ENCODE measurements around the gene ATP1A1.

ATP1A1 gene

GRCh38 chr1:116390195-116390594 lies 17.2 kb downstream of the ATP1A1 start:
- peaks cover 76% of the 10 kb centered on the region for H3K36me3 ChIP-seq (ENCODE audit: insufficient read depth, low read length)
- no peak overlapping the region for H3K4me3 ChIP-seq (ENCODE audit: low read depth, low read length)
- no peaks in the 10 kb centered on the region for H3K79me2 ChIP-seq (ENCODE audit: control insufficient read depth, insufficient read depth, low read length, unreplicated experiment)
- H3K27me3 ChIP-seq (ENCODE audit: insufficient read depth, low read length) = no peaks in the 10 kb centered on the region
- H3K4me1 ChIP-seq (ENCODE audit: control insufficient read depth, insufficient read depth, low read length, unreplicated experiment) = no peaks in the 10 kb centered on the region
- no peak overlapping the region for H2AFZ ChIP-seq (ENCODE audit: low read length, unreplicated experiment)
- no peak overlapping the region for H3K27ac ChIP-seq (ENCODE audit: low read depth, low read length)

GRCh38 chr1:116391185-116391584 lies 18.1 kb downstream of the ATP1A1 start:
- Histone ChIP-seq H2AFZ (ENCODE audit: low read length, unreplicated experiment) (no peak overlapping the region), H3K27me3 (ENCODE audit: insufficient read depth, low read length) (no peaks in the 10 kb centered on the region), H3K36me3 (ENCODE audit: insufficient read depth, low read length) (peaks cover 75% of the 10 kb centered on the region), H3K4me3 (ENCODE audit: low read depth, low read length) (no peak overlapping the region), H3K27ac (ENCODE audit: low read depth, low read length) (no peak overlapping the region), H3K4me1 (ENCODE audit: control insufficient read depth, insufficient read depth, low read length, unreplicated experiment) (no peaks in the 10 kb centered on the region), H3K79me2 (ENCODE audit: control insufficient read depth, insufficient read depth, low read length, unreplicated experiment) (no peaks in the 10 kb centered on the region)

- Histone ChIP-seq H3K27me3 (ENCODE audit: insufficient read depth, low read length) (no peaks in the 10 kb centered on the region), H3K36me3 (ENCODE audit: insufficient read depth, low read length) (peaks cover 73% of the 10 kb centered on the region), H3K27ac (ENCODE audit: low read depth, low read length) (no peak overlapping the region), H3K4me3 (ENCODE audit: low read depth, low read length) (no peak overlapping the region), H3K4me1 (ENCODE audit: control insufficient read depth, insufficient read depth, low read length, unreplicated experiment) (no peaks in the 10 kb centered on the region), H2AFZ (ENCODE audit: low read length, unreplicated experiment) (no peak overlapping the region), H3K79me2 (ENCODE audit: control insufficient read depth, insufficient read depth, low read length, unreplicated experiment) (no peaks in the 10 kb centered on the region)
These were observed 19.8 kb downstream of the ATP1A1 start for GRCh38 chr1:116392717-116393404.

DNA sequence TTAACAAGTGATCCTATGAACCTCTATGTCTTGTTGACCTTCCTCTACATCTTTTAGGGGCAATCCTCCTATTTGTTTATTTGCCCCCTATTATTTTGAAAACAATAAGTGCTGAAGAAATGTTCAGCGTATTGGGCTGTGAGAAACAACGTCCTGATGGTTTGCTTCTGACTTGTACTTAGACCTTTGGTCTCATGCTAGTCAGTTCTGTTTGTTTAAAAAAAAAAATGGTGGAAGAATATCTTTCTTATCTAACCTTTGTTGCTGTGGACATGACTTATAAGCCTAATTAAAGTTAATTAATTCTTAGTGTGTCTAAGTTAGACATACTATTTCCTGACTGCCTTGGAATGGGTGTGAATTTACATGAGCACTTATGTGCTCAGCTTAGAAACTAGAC lies 20.7 kb downstream of the ATP1A1 start:
- H3K27me3 ChIP-seq (ENCODE audit: insufficient read depth, low read length) = no peaks in the 10 kb centered on the region
- H3K27ac ChIP-seq (ENCODE audit: low read depth, low read length) = no peak overlapping the region
- no peak overlapping the region for H3K4me3 ChIP-seq (ENCODE audit: low read depth, low read length)
- no peaks in the 10 kb centered on the region for H3K4me1 ChIP-seq (ENCODE audit: control insufficient read depth, insufficient read depth, low read length, unreplicated experiment)
- H3K36me3 ChIP-seq (ENCODE audit: insufficient read depth, low read length) = peaks cover 69% of the 10 kb centered on the region
- no peaks in the 10 kb centered on the region for H3K79me2 ChIP-seq (ENCODE audit: control insufficient read depth, insufficient read depth, low read length, unreplicated experiment)
- no peak overlapping the region for H2AFZ ChIP-seq (ENCODE audit: low read length, unreplicated experiment)

- no peaks in the 10 kb centered on the region for H3K79me2 ChIP-seq (ENCODE audit: control insufficient read depth, insufficient read depth, low read length, unreplicated experiment)
- no peak overlapping the region for H3K27ac ChIP-seq (ENCODE audit: low read depth, low read length)
- no peak overlapping the region for H3K4me3 ChIP-seq (ENCODE audit: low read depth, low read length)
- H2AFZ ChIP-seq (ENCODE audit: low read length, unreplicated experiment) = no peak overlapping the region
- peaks cover 69% of the 10 kb centered on the region for H3K36me3 ChIP-seq (ENCODE audit: insufficient read depth, low read length)
- H3K27me3 ChIP-seq (ENCODE audit: insufficient read depth, low read length) = no peaks in the 10 kb centered on the region
- H3K4me1 ChIP-seq (ENCODE audit: control insufficient read depth, insufficient read depth, low read length, unreplicated experiment) = no peaks in the 10 kb centered on the region
These were observed 21.2 kb downstream of the ATP1A1 start for GRCh38 chr1:116394270-116394669.

- Histone ChIP-seq H3K36me3 (ENCODE audit: insufficient read depth, low read length) (peaks cover 71% of the 10 kb centered on the region), H3K27me3 (ENCODE audit: insufficient read depth, low read length) (no peaks in the 10 kb centered on the region), H3K79me2 (ENCODE audit: control insufficient read depth, insufficient read depth, low read length, unreplicated experiment) (no peaks in the 10 kb centered on the region), H3K27ac (ENCODE audit: low read depth, low read length) (no peak overlapping the region), H3K4me3 (ENCODE audit: low read depth, low read length) (no peak overlapping the region), H3K4me1 (ENCODE audit: control insufficient read depth, insufficient read depth, low read length, unreplicated experiment) (no peaks in the 10 kb centered on the region), H2AFZ (ENCODE audit: low read length, unreplicated experiment) (no peak overlapping the region)
These were observed 23.7 kb downstream of the ATP1A1 start for GRCh38 chr1:116396769-116397168.

GRCh38 chr1:116397728-116398127 lies 24.7 kb downstream of the ATP1A1 start:
- no peaks in the 10 kb centered on the region for H3K79me2 ChIP-seq (ENCODE audit: control insufficient read depth, insufficient read depth, low read length, unreplicated experiment)
- H3K36me3 ChIP-seq (ENCODE audit: insufficient read depth, low read length) = peaks cover 73% of the 10 kb centered on the region
- H3K27ac ChIP-seq (ENCODE audit: low read depth, low read length) = no peak overlapping the region
- H3K27me3 ChIP-seq (ENCODE audit: insufficient read depth, low read length) = no peaks in the 10 kb centered on the region
- no peaks in the 10 kb centered on the region for H3K4me1 ChIP-seq (ENCODE audit: control insufficient read depth, insufficient read depth, low read length, unreplicated experiment)
- H3K4me3 ChIP-seq (ENCODE audit: low read depth, low read length) = no peak overlapping the region
- H2AFZ ChIP-seq (ENCODE audit: low read length, unreplicated experiment) = no peak overlapping the region

DNA sequence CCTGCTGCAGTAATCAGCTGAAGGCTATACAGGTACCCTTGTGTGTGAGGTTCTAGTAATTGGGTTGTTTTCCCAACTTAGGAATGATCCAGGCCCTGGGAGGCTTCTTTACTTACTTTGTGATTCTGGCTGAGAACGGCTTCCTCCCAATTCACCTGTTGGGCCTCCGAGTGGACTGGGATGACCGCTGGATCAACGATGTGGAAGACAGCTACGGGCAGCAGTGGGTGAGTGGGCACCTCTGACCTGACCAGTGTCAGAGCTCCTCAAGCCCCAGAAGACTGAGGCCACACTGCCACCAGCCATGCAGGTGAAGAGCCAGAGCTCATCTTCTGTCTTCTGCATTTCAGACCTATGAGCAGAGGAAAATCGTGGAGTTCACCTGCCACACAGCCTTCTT lies 27.7 kb downstream of the ATP1A1 start:
- Histone ChIP-seq H3K4me1 (ENCODE audit: control insufficient read depth, insufficient read depth, low read length, unreplicated experiment) (no peaks in the 10 kb centered on the region), H3K79me2 (ENCODE audit: control insufficient read depth, insufficient read depth, low read length, unreplicated experiment) (no peaks in the 10 kb centered on the region), H3K27ac (ENCODE audit: low read depth, low read length) (no peak overlapping the region), H3K27me3 (ENCODE audit: insufficient read depth, low read length) (no peaks in the 10 kb centered on the region), H3K36me3 (ENCODE audit: insufficient read depth, low read length) (peaks cover 80% of the 10 kb centered on the region), H3K4me3 (ENCODE audit: low read depth, low read length) (no peak overlapping the region), H2AFZ (ENCODE audit: low read length, unreplicated experiment) (no peak overlapping the region)

DNA sequence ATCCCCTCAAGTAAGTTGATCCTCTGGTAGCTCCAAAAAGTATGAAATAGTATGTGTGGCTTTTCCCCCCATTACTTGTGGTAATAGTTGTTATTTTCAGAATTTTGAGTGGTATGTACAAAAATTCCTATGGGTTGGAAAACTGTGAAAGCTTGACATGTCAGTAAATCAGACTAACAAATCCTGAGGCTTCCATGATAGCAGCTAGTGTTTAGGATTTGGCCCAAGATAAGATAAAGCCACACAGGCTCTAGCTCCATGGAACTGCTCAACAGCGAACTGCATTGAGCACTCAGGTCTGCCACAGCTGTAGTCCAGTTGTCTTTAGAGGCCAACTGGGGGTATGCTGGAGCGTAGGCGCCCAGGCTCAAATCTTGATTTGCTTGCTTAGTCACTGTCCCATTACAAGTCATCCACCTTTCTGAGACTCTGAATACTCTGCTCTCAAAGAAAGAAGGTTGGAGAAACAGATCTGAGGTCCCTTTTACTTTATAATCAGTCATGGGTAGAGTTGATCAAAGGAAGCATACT lies 28.7 kb downstream of the ATP1A1 start:
- Histone ChIP-seq H3K27me3 (ENCODE audit: insufficient read depth, low read length) (no peaks in the 10 kb centered on the region), H3K4me3 (ENCODE audit: low read depth, low read length) (no peak overlapping the region), H2AFZ (ENCODE audit: low read length, unreplicated experiment) (no peak overlapping the region), H3K79me2 (ENCODE audit: control insufficient read depth, insufficient read depth, low read length, unreplicated experiment) (no peaks in the 10 kb centered on the region), H3K36me3 (ENCODE audit: insufficient read depth, low read length) (peaks cover 76% of the 10 kb centered on the region), H3K27ac (ENCODE audit: low read depth, low read length) (no peak overlapping the region), H3K4me1 (ENCODE audit: control insufficient read depth, insufficient read depth, low read length, unreplicated experiment) (no peaks in the 10 kb centered on the region)

GRCh38 chr1:116402333-116402732 lies 29.3 kb downstream of the ATP1A1 start:
- Histone ChIP-seq H2AFZ (ENCODE audit: low read length, unreplicated experiment) (no peak overlapping the region), H3K4me3 (ENCODE audit: low read depth, low read length) (no peak overlapping the region), H3K4me1 (ENCODE audit: control insufficient read depth, insufficient read depth, low read length, unreplicated experiment) (no peaks in the 10 kb centered on the region), H3K79me2 (ENCODE audit: control insufficient read depth, insufficient read depth, low read length, unreplicated experiment) (no peaks in the 10 kb centered on the region), H3K36me3 (ENCODE audit: insufficient read depth, low read length) (peaks cover 78% of the 10 kb centered on the region), H3K27me3 (ENCODE audit: insufficient read depth, low read length) (no peaks in the 10 kb centered on the region), H3K27ac (ENCODE audit: low read depth, low read length) (no peak overlapping the region)

DNA sequence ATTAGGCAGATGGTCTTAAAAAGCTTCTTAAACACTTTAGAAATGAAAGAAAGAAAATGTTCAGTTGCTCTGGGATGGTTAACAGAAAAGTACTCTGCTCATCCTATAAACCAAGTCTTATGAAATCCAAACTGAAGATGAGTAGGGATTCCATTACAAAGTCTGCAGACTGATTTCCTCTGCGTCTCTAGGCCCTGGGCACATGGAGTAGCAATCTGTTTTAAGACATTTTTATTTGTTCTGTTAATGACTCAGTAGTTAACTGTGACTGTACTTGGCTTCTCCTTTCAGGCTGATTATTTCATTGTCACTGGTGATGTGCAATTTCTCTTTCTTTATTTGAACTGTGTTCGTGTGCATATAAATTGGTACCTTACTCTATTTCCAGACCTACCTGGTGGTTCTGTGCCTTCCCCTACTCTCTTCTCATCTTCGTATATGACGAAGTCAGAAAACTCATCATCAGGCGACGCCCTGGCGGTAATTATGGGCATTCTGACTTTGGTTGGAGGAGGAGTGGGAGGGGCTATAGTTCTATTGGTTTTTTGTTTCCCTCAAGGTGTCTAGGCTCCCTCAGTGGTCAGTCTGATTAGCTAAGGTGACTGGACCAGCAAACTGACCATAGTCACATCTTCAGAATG lies 30.6 kb downstream of the ATP1A1 start:
- H2AFZ ChIP-seq (ENCODE audit: low read length, unreplicated experiment) = no peak overlapping the region
- H3K36me3 ChIP-seq (ENCODE audit: insufficient read depth, low read length) = peaks cover 74% of the 10 kb centered on the region
- no peak overlapping the region for H3K4me3 ChIP-seq (ENCODE audit: low read depth, low read length)
- H3K4me1 ChIP-seq (ENCODE audit: control insufficient read depth, insufficient read depth, low read length, unreplicated experiment) = no peaks in the 10 kb centered on the region
- no peaks in the 10 kb centered on the region for H3K27me3 ChIP-seq (ENCODE audit: insufficient read depth, low read length)
- no peaks in the 10 kb centered on the region for H3K79me2 ChIP-seq (ENCODE audit: control insufficient read depth, insufficient read depth, low read length, unreplicated experiment)
- no peak overlapping the region for H3K27ac ChIP-seq (ENCODE audit: low read depth, low read length)

Data from ACC112 (cell line).